K562 (cell line): ENCODE results near the gene ZC3H12A. TPM values are rescaled to one million over a fixed set of nuclear protein-coding genes. Genes with fewer than 3 reads are reported as not detected.

Experiments used
- ATAC-seq: fragments of 200-7000 bp; cut with Tn5 transposase; 3 replicates; pipeline ENCODE4 v1.9.1; 2020; ENCODE audit warnings: moderate library complexity
- BruUV-seq: library from RNA; stranded (reverse); fragments of 400-500 nt; replicated peaks from 2 replicates; lab custom pipeline; 2021; lab: Mats Ljungman, UMichigan
- CTCF ChIA-PET: fragments of 300-600 bp; formaldehyde crosslinking; extraction: SDS; loops from one replicate; lab custom pipeline; 2021; ENCODE audit warnings: low intra/inter-chr PET ratio; lab: Yijun Ruan, JAX
- POLR2A ChIA-PET: fragments of 300-600, 350-650 bp; sonication (Branson Sonifier 250); formaldehyde crosslinking; extraction: SDS; loops from one replicate; lab custom pipeline; 2021; ENCODE audit warnings: antibody characterized with exemption, inconsistent platforms; lab: Yijun Ruan, JAX
- DNase-seq, 4 experiments: peaks; one replicate each; pipeline versions ENCODE4 v3.0.0 to v3.0.0-alpha.2; 2011 to 2018; ENCODE audit warnings: low spot score in 3 of 4, mixed read lengths in 3 of 4; ENCODE audit errors: extremely low read depth in 1 of 4
- FAIRE-seq: peaks from 2 replicates; lab custom pipeline; 2011; peaks lifted over from hg19 to GRCh38; lab: Jason Lieb, UNC
- H2AFZ ChIP-seq: 2 replicates; pipeline ENCODE4 v1.6.0; 2011; ENCODE audit warnings: low read depth, low read length, control low read depth, inconsistent platforms
- H3K27ac ChIP-seq: fragments of 200-600 bp; 3 replicates; pipeline ENCODE4 v1.8.0; 2011; ENCODE audit warnings: low read depth, mild to moderate bottlenecking, control low read depth, inconsistent platforms, low read length, moderate library complexity, mixed read lengths; ENCODE audit errors: extremely low read depth
- H3K27me3 ChIP-seq, 2 experiments: fragments of 300-600 bp in 1 of 2; 2 replicates in 1 of 2; 3 replicates in 1 of 2; pipeline versions ENCODE4 v1.6.0 to v1.8.0; 2011; ENCODE audit warnings: inconsistent platforms in 2 of 2, low read length in 2 of 2, mild to moderate bottlenecking in 1 of 2, mixed read lengths in 1 of 2, moderate library complexity in 1 of 2; ENCODE audit not compliant: control insufficient read depth in 2 of 2, insufficient read depth in 2 of 2
- H3K36me3 ChIP-seq: fragments of 300-600 bp; 3 replicates; pipeline ENCODE4 v1.8.0; 2011; ENCODE audit warnings: mild to moderate bottlenecking, low read length, inconsistent platforms; ENCODE audit not compliant: control insufficient read depth, insufficient read depth
- H3K4me1 ChIP-seq, 2 experiments: fragments of 200-600 bp in 1 of 2; replicated peaks in 1 of 2; 2 replicates in 1 of 2; 3 replicates in 1 of 2; pipeline versions ENCODE4 v1.5.1 to v1.8.0; 2011; ENCODE audit warnings: inconsistent platforms in 2 of 2, low read length in 2 of 2, mild to moderate bottlenecking in 1 of 2, mixed read lengths in 1 of 2, moderate library complexity in 1 of 2; ENCODE audit not compliant: control insufficient read depth in 2 of 2, insufficient read depth in 2 of 2
- H3K4me2 ChIP-seq: 2 replicates; pipeline ENCODE4 v1.6.1; 2011; ENCODE audit warnings: low read length, control low read depth, inconsistent platforms, mixed read lengths; ENCODE audit not compliant: insufficient read depth
- H3K4me3 ChIP-seq: fragments of 200-600 bp; sonication (generic), shearing (Covaris generic); 2 replicates; pipeline ENCODE4 v1.5.1; 2016; ENCODE audit warnings: control low read depth, inconsistent platforms
- H3K79me2 ChIP-seq: fragments of 200-600 bp; 3 replicates; pipeline ENCODE4 v1.8.0; 2011; ENCODE audit warnings: low read length, inconsistent platforms; ENCODE audit not compliant: control insufficient read depth, insufficient read depth
- H3K9ac ChIP-seq, 2 experiments: 2 replicates each; pipeline versions ENCODE4 v1.6.0 to v1.6.1; 2011; ENCODE audit warnings: low read depth in 2 of 2, low read length in 2 of 2, control low read depth in 1 of 2, inconsistent platforms in 1 of 2, mild to moderate bottlenecking in 1 of 2, mixed read lengths in 1 of 2; ENCODE audit not compliant: insufficient read depth in 1 of 2
- H3K9me1 ChIP-seq: one replicate; pipeline ENCODE4 v1.6.0; 2011; ENCODE audit warnings: inconsistent platforms, mild to moderate bottlenecking, low read length, moderate library complexity; ENCODE audit not compliant: control insufficient read depth, insufficient read depth
- H3K9me3 ChIP-seq: replicated peaks from 2 replicates; pipeline ENCODE4 v1.5.1; 2011; ENCODE audit warnings: low read depth, low read length, inconsistent platforms; ENCODE audit not compliant: control insufficient read depth, insufficient read depth
- H4K20me1 ChIP-seq: replicated peaks from 2 replicates; pipeline ENCODE4 v1.6.1; 2011; ENCODE audit warnings: low read length, inconsistent platforms, mixed read lengths; ENCODE audit not compliant: control insufficient read depth, insufficient read depth
- ARNT ChIP-seq, 2 experiments: fragments of 450-650 bp; IDR thresholded peaks; 2 replicates each; pipeline ENCODE4 v1.6.1; 2016; ENCODE audit warnings: mild to moderate bottlenecking in 1 of 2
- BACH1 ChIP-seq: fragments of 200-800 bp; sonication (Bioruptor generic); IDR thresholded peaks from 2 replicates; pipeline ENCODE4 v1.6.1; 2016; ENCODE audit warnings: missing genetic modification characterization, missing compliant biosample characterization
- BMI1 ChIP-seq: fragments of 150-350 bp; IDR thresholded peaks from 2 replicates; pipeline ENCODE4 v1.6.1; 2014; ENCODE audit warnings: low read length
- CLOCK ChIP-seq: fragments of 250-450 bp; sonication (Bioruptor Pico); IDR thresholded peaks from 2 replicates; pipeline ENCODE4 v1.4.0; 2020; ENCODE audit warnings: mild to moderate bottlenecking, moderate library complexity, borderline replicate concordance
- FOXA3 ChIP-seq, 2 experiments: fragments of 450-650 bp in 1 of 2; sonication (generic) in 1 of 2; formaldehyde crosslinking; IDR thresholded peaks in 1 of 2; conservative IDR thresholded peaks in 1 of 2; 2 replicates each; pipeline versions ENCODE4 v1.4.0 to v1.8.0; 2020 to 2022; ENCODE audit warnings: mild to moderate bottlenecking in 2 of 2, missing genetic modification reagents in 1 of 2
- FOXP4 ChIP-seq: sonication (generic); formaldehyde crosslinking; IDR thresholded peaks from 2 replicates; pipeline ENCODE4 v1.8.0; 2022; ENCODE audit warnings: mild to moderate bottlenecking, missing genetic modification reagents, borderline replicate concordance
- KDM1A ChIP-seq, 2 experiments: fragments of 450-650 bp; IDR thresholded peaks; 2 replicates each; pipeline ENCODE4 v1.6.1; 2016; ENCODE audit warnings: mild to moderate bottlenecking in 2 of 2
- MXI1 ChIP-seq: IDR thresholded peaks from 2 replicates; pipeline ENCODE4 v1.6.1; 2011; ENCODE audit warnings: low read depth, mild to moderate bottlenecking, improper control_type of control experiment, low read length
- TAF1 ChIP-seq: IDR thresholded peaks from 2 replicates; pipeline ENCODE4 v1.6.1; 2011; ENCODE audit warnings: mild to moderate bottlenecking, low read length, moderate library complexity; ENCODE audit not compliant: insufficient read depth, control insufficient read depth, severe bottlenecking; ENCODE audit errors: extremely low read depth
- ZKSCAN8 ChIP-seq: fragments of 200-800 bp; sonication (Bioruptor generic); IDR thresholded peaks from 2 replicates; pipeline ENCODE4 v1.6.1; 2016; ENCODE audit warnings: missing genetic modification characterization, missing compliant biosample characterization
- ZNF133 ChIP-seq: fragments of 250-450 bp; sonication (Bioruptor Pico); IDR thresholded peaks from 2 replicates; pipeline ENCODE4 v1.4.0; 2020; ENCODE audit warnings: mild to moderate bottlenecking
- ZNF140 ChIP-seq: fragments of 250-450 bp; sonication (Bioruptor Pico); IDR thresholded peaks from 2 replicates; pipeline ENCODE4 v1.8.0; 2021; ENCODE audit warnings: moderate library complexity, mild to moderate bottlenecking, inconsistent platforms
- ZNF253 ChIP-seq: fragments of 250-450 bp; sonication (Bioruptor Pico); conservative IDR thresholded peaks from 2 replicates; pipeline ENCODE4 v1.6.1; 2021; ENCODE audit warnings: mild to moderate bottlenecking
- ZNF282 ChIP-seq: sonication (generic); formaldehyde crosslinking; IDR thresholded peaks from 2 replicates; pipeline ENCODE4 v1.8.1; 2023; ENCODE audit warnings: missing genetic modification reagents
- ZNF444 ChIP-seq: fragments of 250-450 bp; sonication (Bioruptor Pico); IDR thresholded peaks from 2 replicates; pipeline ENCODE4 v1.4.0; 2020; ENCODE audit warnings: mild to moderate bottlenecking, moderate library complexity
- ZNF644 ChIP-seq: fragments of 200-800 bp; sonication (Bioruptor generic); IDR thresholded peaks from 2 replicates; pipeline ENCODE4 v1.6.1; 2016; ENCODE audit warnings: low read depth, missing genetic modification characterization, missing compliant biosample characterization
- ZNF778 ChIP-seq: fragments of 450-650 bp; formaldehyde crosslinking; IDR thresholded peaks from 2 replicates; pipeline ENCODE4 v1.4.0; 2020; ENCODE audit warnings: mild to moderate bottlenecking, moderate library complexity
- WGBS: fragments of 100-300 bp; shearing (Covaris generic); methylation state at CpG from one replicate; pipeline ENCODE4 v1.1.6; 2016; ENCODE audit warnings: low coverage, mixed read lengths; ENCODE audit not compliant: insufficient coverage; ENCODE audit errors: missing lambda C conversion rate; 5-methylcytosine and 5-hydroxymethylcytosine counted together
- in situ Hi-C: fragments of 300-500 bp; cut with MboI; formaldehyde crosslinking; loops from 4 replicates; pipeline ENCODE4 v1.15.0; 2018; ENCODE audit warnings: inconsistent platforms, mixed read lengths
- intact Hi-C: fragments of 100-400 bp; cut with micrococcal nuclease; formaldehyde crosslinking; loops from 2 replicates; pipeline ENCODE4 v1.14.2; 2022
- polyA plus RNA-seq, 8 experiments: library from polyadenylated mRNA; depleted of rRNA in 4 of 8; stranded (reverse) in 5 of 8; unstranded in 3 of 8; fragments of >200 nt; fragmentation: Nextera tagmentation in 2 of 8; fragmentation: Illumina TruSeq in 1 of 8; extraction: Ambion mirVana in 2 of 8; extraction: Trizol in 1 of 8; gene quantifications; 2 replicates each; pipeline versions ENCODE4 v1.2.1 to v1.2.3, GENCODE V29; 2011 to 2014; ENCODE audit warnings: inconsistent platforms in 1 of 8, missing spikeins in 1 of 8
- total RNA-seq, 7 experiments: library from RNA; depleted of rRNA in 6 of 7; stranded (reverse); fragments of >200 nt in 6 of 7; fragmentation: Illumina TruSeq in 2 of 7; extraction: Trizol in 2 of 7; gene quantifications; 2 replicates each; pipeline versions ENCODE4 v1.2.1 to v1.2.3, GENCODE V29; 2011 to 2021; ENCODE audit warnings: low replicate concordance in 1 of 7
- TF ChIP-seq, protein P1 (sequence below): fragments of 200-800 bp; sonication (Bioruptor generic); IDR thresholded peaks from 2 replicates; pipeline ENCODE4 v1.6.1; 2017; ENCODE audit warnings: missing genetic modification characterization, missing compliant biosample characterization

Gene ZC3H12A
- total and polyA plus RNA-seq, 9 of the 15 experiments (the other 6 are each of a cell fraction or from before 2014, with no cell fraction given): 0.14 to 9.4 (median 6.7) TPM

DNA sequence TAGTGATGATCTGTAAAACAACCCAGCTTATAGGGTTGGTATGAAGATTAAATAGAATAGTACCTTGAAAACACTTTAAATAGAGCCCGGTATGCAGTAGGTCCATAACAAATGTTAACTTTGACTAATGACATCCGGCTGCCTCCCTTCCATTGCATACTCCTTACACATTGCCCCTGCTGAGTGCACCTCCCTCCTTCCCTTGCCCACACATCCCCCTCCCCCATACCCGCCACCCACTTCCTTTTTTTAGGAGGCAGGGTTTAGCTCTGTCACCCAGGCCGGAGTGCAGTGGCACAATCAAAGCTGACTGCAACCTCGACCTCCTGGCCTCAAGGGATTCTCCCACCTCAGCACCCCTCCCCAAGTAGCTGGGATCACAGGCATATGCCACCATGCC lies 24.4 kb upstream of the ZC3H12A start:
- H3K9ac ChIP-seq: no peak overlapping the region
- no peaks in the 10 kb centered on the region for H3K36me3 ChIP-seq
- FAIRE-seq: no peak
- H3K79me2 ChIP-seq: no peaks in the 10 kb centered on the region
- CTCF ChIA-PET: no interaction called here
- no peaks in the 10 kb centered on the region for H3K9me1 ChIP-seq
- DNase-seq: no peak
- peaks cover 6% of the 10 kb centered on the region; the same call in 1 of the 2 replicates for H4K20me1 ChIP-seq
- no peaks in the 10 kb centered on the region for H3K9me3 ChIP-seq
- no peak overlapping the region for H3K4me2 ChIP-seq
- POLR2A ChIA-PET: interaction anchor here (0.8 to 2.8 kb wide), 4 partner anchors 11 to 59 kb away, joined by 3 to 13 read pairs (median 3); partner anchors contain the start of gene ZC3H12A
- H3K4me1 ChIP-seq: peaks cover under 1 to 2% of the 10 kb centered on the region in 2 experiments; a peak in 4 of 5 replicates
- H2AFZ ChIP-seq: no peak overlapping the region
- intact Hi-C loops: loop anchor here (10.0 kb wide), 1 partner anchor 155 kb away; no protein-coding TSS in a partner anchor
- peaks cover 18 to 58% of the 10 kb centered on the region in 2 experiments; a peak in 3 of 5 replicates for H3K27me3 ChIP-seq
- no peak overlapping the region for H3K4me3 ChIP-seq
- no peak overlapping the region for H3K27ac ChIP-seq
- no peak for ATAC-seq
- 1% methylated on average over 5 of the region's 5 CpGs for WGBS
- no TSS peak for BruUV-seq
- in situ Hi-C loops: no loop called here
- TF ChIP-seq TAF1 (no peak), ZNF253 (no peak), ZNF140 (CRISPR knock-in tag) (no peak), ZKSCAN8 (CRISPR knock-in tag) (peak; percentile 92; the same call in 1 of the 2 replicates), ZNF444 (CRISPR knock-in tag) (peak; percentile 89), ZNF282 (CRISPR knock-in tag) (no peak), KDM1A (IDR thresholded peaks at IDR 0.05) (peak in 1 of 2 experiments; percentile 46; a peak in 1 of 4 replicates), CLOCK (CRISPR knock-in tag) (no peak), MXI1 (no peak), ARNT (IDR thresholded peaks at IDR 0.05) (no peak), BMI1 (no peak), FOXA3 (CRISPR knock-in tag; conservative IDR thresholded peaks at IDR 0.05 in 1 of 2, IDR thresholded peaks at IDR 0.05 in 1 of 2) (no peak), ZNF644 (no peak), FOXP4 (CRISPR knock-in tag) (no peak), ZNF778 (no peak), BACH1 (tag) (no peak), ZNF133 (CRISPR knock-in tag) (no peak)
- TF ChIP-seq, protein P1, sequence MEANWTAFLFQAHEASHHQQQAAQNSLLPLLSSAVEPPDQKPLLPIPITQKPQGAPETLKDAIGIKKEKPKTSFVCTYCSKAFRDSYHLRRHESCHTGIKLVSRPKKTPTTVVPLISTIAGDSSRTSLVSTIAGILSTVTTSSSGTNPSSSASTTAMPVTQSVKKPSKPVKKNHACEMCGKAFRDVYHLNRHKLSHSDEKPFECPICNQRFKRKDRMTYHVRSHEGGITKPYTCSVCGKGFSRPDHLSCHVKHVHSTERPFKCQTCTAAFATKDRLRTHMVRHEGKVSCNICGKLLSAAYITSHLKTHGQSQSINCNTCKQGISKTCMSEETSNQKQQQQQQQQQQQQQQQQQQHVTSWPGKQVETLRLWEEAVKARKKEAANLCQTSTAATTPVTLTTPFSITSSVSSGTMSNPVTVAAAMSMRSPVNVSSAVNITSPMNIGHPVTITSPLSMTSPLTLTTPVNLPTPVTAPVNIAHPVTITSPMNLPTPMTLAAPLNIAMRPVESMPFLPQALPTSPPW (CRISPR knock-in tag): peak; percentile 70
